Liver (tissue), 3 donors: ENCODE results near the gene MANEA.

Source experiments
- CTCF ChIP-seq: fragments of 150-350 bp; IDR thresholded peaks from 2 replicates; pipeline ENCODE4 v1.5.1; 2017; ENCODE audit warnings: improper control_type of control experiment, low read depth, low read length; ENCODE audit not compliant: missing input control
- EGR1 ChIP-seq, 2 donors: IDR thresholded peaks; 2 replicates each; pipeline ENCODE4 v1.6.1; 2016 to 2018; ENCODE audit warnings: antibody characterized with exemption in 2 of 2, low read depth in 2 of 2
- FOXA1 ChIP-seq: IDR thresholded peaks from 2 replicates; pipeline ENCODE4 v1.6.1; 2016; ENCODE audit warnings: antibody characterized with exemption
- GABPA ChIP-seq, 2 donors: IDR thresholded peaks in 1 of 2; conservative IDR thresholded peaks in 1 of 2; 2 replicates each; pipeline ENCODE4 v1.6.1; 2016; ENCODE audit warnings: antibody characterized with exemption in 2 of 2, mild to moderate bottlenecking in 1 of 2, moderate library complexity in 1 of 2
- JUND ChIP-seq, 2 donors: IDR thresholded peaks; 2 replicates each; pipeline ENCODE4 v1.6.1; 2016; ENCODE audit warnings: antibody characterized with exemption in 2 of 2
- MAX ChIP-seq: IDR thresholded peaks from 2 replicates; pipeline ENCODE4 v1.6.1; 2016; ENCODE audit warnings: antibody characterized with exemption
- NR2F2 ChIP-seq: IDR thresholded peaks from 2 replicates; pipeline ENCODE4 v1.6.1; 2016; ENCODE audit warnings: antibody characterized with exemption
- RAD21 ChIP-seq, 2 donors: IDR thresholded peaks; 2 replicates each; pipeline ENCODE4 v1.6.1; 2016; ENCODE audit warnings: antibody characterized with exemption in 2 of 2, mild to moderate bottlenecking in 2 of 2
- RXRA ChIP-seq, 2 donors: IDR thresholded peaks; 2 replicates each; pipeline ENCODE4 v1.6.1; 2017 to 2018; ENCODE audit warnings: antibody characterized with exemption in 2 of 2, mild to moderate bottlenecking in 1 of 2
- SP1 ChIP-seq: IDR thresholded peaks from 2 replicates; pipeline ENCODE4 v1.6.1; 2018; ENCODE audit warnings: antibody characterized with exemption, mild to moderate bottlenecking
- TAF1 ChIP-seq: conservative IDR thresholded peaks from 2 replicates; pipeline ENCODE4 v1.6.1; 2016; ENCODE audit warnings: antibody characterized with exemption, mild to moderate bottlenecking
- YY1 ChIP-seq: IDR thresholded peaks from 2 replicates; pipeline ENCODE4 v1.6.1; 2016; ENCODE audit warnings: antibody characterized with exemption, mild to moderate bottlenecking
- TF ChIP-seq, protein P1 (sequence below): IDR thresholded peaks from 2 replicates; pipeline ENCODE4 v1.6.1; 2016; ENCODE audit warnings: antibody characterized with exemption, mild to moderate bottlenecking
- TF ChIP-seq, protein P2 (sequence below): IDR thresholded peaks from 2 replicates; pipeline ENCODE4 v1.6.1; 2016; ENCODE audit warnings: antibody characterized with exemption
- donor health status: healthy.
- donor health status: healthy.

DNA sequence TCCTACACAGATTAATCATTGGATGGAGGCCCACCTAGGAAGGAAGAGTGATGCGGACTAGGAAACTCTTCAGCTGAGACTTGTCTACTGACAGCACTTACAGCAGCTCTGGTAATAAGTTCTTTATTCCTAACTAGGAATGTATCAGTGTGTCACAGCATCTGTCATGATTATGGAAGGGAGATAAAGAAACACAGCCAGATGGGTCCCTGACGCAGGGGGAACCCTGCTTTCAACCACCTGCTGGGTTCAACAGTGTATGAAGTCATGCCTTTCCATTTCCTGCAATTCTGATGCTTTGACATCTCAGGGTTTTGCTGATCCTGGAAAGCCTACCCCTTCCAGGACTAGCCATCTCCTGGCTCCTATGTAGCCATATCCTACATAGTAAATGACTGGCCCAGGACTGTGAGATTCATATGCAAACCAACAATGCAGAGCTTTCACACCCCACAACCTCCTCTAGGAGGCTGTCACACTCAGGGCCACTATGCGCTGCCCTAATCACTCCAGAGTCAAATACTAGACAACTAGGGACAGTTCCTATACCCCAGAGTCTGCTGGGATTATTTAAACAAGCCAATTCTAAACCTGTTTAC is 29.0 kb upstream of the MANEA start:
- TF ChIP-seq CTCF (no peak), GABPA (IDR thresholded peaks at IDR 0.05 in 1 of 2, conservative IDR thresholded peaks at IDR 0.05 in 1 of 2) (no peak), JUND (IDR thresholded peaks at IDR 0.05) (no peak), MAX (no peak), RAD21 (IDR thresholded peaks at IDR 0.05) (no peak), NR2F2 (no peak), TAF1 (no peak), EGR1 (IDR thresholded peaks at IDR 0.05; ENCODE audit: low read depth in 2 of 2) (no peak), SP1 (no peak), FOXA1 (no peak), RXRA (IDR thresholded peaks at IDR 0.05) (no peak), YY1 (no peak)
- TF ChIP-seq, protein P1, sequence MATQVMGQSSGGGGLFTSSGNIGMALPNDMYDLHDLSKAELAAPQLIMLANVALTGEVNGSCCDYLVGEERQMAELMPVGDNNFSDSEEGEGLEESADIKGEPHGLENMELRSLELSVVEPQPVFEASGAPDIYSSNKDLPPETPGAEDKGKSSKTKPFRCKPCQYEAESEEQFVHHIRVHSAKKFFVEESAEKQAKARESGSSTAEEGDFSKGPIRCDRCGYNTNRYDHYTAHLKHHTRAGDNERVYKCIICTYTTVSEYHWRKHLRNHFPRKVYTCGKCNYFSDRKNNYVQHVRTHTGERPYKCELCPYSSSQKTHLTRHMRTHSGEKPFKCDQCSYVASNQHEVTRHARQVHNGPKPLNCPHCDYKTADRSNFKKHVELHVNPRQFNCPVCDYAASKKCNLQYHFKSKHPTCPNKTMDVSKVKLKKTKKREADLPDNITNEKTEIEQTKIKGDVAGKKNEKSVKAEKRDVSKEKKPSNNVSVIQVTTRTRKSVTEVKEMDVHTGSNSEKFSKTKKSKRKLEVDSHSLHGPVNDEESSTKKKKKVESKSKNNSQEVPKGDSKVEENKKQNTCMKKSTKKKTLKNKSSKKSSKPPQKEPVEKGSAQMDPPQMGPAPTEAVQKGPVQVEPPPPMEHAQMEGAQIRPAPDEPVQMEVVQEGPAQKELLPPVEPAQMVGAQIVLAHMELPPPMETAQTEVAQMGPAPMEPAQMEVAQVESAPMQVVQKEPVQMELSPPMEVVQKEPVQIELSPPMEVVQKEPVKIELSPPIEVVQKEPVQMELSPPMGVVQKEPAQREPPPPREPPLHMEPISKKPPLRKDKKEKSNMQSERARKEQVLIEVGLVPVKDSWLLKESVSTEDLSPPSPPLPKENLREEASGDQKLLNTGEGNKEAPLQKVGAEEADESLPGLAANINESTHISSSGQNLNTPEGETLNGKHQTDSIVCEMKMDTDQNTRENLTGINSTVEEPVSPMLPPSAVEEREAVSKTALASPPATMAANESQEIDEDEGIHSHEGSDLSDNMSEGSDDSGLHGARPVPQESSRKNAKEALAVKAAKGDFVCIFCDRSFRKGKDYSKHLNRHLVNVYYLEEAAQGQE, result no peak
- TF ChIP-seq, protein P2, sequence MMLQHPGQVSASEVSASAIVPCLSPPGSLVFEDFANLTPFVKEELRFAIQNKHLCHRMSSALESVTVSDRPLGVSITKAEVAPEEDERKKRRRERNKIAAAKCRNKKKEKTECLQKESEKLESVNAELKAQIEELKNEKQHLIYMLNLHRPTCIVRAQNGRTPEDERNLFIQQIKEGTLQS, result no peak
